HUDEP-2 (cell line): ENCODE results near the gene PNLIPRP3.
A peak's percentile ranks its signal among the peaks of the same experiment; 100 is the strongest.
"Not testable (repeated sequence)": the region's sequence is repeated elsewhere in the genome, so short reads cannot be mapped to it uniquely, and the experiment has no call there.

ENCODE experiments used
- DNase-seq, 76 experiments: peaks; one replicate each; lab custom pipeline; 2025; ENCODE audit not compliant: unreplicated experiment in 76 of 76; lab: John Stamatoyannopoulos, UW

Gene PNLIPRP3

DNA sequence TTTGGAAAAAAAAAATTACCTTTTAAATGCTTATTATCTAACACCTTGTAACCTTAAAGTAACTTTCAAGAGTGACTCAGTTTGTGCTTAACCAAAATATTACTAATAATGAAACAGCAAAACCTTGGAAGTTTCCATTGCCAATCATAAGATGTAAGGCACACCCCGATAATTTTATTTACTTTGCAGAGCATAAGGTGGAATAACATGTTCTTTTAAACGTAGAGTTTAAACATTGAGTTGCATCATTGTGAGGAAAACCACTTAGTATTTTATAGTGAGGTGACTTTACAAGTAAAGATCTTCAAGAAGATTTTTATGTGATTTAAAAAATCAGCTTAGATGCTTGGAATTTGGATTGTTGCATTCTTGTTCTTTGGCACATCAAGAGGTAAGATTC, at the start of gene PNLIPRP3:
Gene PNLIPRP3, plus strand, starts transcription at position 177 of the 400 bp plus-strand sequence. Its CDS starts 166 bp downstream, at position 343.
- DNase-seq = no peak

DNA sequence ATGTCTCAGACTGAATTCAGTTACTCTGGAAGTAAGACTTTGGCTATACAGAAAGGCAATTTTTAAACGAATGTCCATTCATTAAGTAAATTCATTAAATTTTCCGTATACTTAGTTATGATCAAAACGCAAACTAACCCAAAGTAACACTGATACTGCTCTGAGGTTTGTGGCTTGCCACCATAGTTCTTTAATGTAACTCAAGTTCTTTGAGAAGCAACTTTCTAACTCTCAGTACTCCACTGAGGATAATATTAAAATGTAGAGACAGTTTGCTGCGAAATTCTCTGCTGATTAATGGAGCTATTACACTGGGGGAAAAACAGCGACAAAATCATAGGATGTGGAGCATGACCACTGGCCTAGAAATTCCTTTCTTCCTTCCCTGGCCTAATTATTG, 45.4 kb upstream of the PNLIPRP3 start:
- no peak for DNase-seq

DNA sequence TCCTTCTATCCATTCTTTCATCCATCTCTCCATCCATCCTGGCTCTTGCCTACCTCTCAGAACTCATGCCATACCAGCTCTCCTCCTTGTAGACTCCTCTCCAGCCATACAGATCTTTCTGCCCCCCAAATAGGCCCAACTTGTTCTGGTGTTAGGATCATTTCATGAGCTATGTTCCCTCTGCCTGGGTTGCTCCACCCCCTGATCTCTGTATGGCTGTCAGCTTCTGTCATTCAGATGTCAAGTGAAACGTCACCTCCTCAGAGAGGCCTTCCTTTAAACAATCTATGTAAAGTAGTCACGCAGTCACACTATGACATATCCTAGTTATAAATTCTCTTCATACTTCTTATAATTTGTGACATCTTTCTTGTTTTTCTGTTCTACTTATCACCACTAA, 42.3 kb upstream of the PNLIPRP3 start:
- DNase-seq = no peak

DNA sequence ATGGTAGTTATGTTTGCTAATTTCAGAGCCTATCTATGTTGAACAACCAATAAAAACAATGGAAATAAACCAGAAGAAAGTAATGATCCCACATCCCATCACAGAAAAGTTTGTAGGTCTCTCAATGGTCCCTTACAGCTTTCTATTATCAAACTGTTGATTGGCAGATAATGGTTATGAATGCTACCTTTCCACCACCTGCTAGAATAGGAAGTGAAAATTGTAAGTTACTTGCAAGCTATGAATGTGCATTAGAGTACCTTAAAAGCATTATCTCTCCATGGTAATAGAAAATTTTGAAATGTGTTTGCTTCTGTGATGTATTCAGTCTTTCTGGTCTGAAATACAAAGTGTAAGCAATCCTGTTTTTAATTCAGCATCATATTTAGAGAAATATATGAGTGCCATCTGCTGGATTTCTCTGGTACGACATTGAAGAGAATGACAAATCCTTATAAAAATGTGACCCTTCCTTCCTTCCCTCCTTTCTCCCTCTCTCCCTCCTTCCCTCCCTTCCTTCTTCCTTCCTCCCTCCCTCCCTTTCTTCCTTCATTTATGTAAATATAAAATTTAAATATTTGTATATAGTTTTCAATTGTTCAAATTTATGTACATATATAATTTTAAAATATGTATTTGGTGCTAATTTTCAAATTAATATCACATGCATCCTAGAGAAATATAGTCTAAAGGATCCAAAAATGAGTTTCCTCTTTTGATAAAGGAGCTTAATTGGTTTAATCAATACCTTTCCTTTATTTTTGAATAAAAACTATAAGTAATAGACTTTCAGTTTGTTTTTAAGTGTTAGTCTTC, 41.4 kb upstream of the PNLIPRP3 start:
- peak in 6 of 76 experiments; percentile 0 to 7 (median 2) for DNase-seq

DNA sequence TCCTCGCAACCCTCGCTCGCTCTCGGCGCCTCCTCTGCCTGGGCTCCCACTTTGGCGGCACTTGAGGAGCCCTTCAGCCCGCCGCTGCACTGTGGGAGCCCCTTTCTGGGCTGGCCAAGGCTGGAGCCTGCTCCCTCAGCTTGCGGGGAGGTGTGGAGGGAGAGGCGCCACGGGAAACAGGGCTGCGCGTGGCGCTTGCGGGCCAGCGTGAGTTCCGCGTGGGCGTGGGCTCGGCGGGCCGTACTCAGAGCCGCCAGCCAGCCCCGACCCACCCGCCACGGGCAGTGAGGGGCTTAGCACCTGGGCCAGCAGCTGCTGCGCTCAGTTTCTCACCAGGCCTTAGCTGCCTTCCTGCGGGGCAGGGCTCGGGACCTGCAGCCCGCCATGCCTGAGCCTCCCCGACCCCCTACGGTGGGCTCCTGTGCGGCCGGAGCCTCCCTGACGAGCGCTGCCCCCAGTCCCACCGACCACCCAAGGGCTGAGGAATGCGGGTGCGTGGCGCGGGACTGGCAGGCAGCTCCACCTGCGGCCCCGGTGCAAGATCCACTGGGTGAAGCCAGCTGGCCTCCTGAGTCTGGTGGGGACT, 34.3 kb upstream of the PNLIPRP3 start:
- not testable (repeated sequence) for DNase-seq

DNA sequence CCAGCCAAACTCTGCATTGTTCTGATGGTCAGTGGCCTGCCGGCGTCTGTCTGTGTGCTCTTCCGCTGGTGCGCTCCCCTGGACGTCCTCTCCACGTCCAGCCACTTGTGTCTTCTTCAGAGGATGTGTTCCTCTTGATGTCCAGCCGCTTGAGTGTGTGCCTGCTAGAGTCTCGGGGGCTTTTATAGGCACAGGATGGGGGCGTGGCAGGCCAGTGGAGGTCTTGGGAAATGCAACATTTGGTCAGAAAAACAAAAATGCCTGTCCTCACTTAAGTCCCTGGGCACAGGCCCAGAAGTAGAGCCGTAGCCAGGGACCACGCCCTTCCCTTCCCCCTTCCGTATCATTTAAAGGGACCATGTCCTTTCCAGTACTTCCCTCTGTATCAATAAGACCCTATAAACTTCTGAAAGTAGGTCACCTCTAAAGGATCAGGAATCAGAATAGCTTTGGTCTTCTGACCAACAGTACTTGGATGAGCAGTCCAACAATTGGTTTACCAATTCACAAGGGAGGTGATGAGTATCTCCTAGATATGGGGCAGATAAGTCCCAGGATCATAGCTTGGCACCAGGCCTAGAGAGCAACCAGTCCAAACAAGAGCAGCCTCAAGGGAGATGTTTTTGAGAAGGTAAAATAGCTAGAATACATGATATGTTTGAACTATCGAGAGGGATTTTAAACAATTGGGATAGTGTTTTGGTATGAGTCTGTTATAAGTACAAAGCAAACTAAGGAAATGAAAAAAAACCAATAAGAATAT, 32.2 kb upstream of the PNLIPRP3 start:
- peak in 1 of 76 experiments; percentile 1 for DNase-seq

DNA sequence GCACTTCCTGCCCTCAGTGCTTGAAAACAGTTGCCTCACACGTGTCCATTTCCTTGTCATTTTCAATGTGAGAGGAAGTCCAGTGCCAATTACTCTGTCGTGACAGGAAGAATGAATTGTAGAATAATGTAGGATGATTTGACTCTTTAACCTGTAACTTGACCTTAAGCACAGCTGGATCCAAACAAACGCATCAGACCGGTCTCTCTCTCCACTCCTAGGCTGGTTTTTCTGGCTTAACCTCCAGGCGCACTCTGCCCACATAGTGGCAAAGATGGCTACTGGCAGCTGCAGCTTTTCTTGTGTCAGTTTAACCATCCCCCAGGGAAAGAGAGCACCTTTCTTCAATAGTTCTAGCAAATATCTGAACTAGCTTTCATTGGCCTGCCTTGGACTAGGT, 29.4 kb upstream of the PNLIPRP3 start:
- DNase-seq = no peak

DNA sequence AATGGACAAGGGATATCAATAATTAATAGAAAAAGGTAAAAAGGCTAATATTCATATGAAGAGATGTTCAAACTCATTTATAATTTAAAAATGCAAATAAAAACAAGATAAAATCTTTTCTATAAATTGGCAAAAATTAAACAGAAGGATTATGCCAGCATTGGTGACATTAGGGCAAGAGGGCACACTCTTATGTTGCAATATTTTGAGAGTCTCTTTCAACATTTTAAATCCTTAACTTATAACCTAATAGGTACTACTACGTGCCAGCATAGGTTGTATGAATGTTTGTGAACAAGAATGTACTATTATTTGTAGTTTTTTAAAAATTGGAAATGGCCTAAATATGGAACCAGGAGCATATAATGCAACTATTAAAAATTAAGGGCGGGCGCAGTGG, 24.8 kb upstream of the PNLIPRP3 start:
- no peak for DNase-seq

DNA sequence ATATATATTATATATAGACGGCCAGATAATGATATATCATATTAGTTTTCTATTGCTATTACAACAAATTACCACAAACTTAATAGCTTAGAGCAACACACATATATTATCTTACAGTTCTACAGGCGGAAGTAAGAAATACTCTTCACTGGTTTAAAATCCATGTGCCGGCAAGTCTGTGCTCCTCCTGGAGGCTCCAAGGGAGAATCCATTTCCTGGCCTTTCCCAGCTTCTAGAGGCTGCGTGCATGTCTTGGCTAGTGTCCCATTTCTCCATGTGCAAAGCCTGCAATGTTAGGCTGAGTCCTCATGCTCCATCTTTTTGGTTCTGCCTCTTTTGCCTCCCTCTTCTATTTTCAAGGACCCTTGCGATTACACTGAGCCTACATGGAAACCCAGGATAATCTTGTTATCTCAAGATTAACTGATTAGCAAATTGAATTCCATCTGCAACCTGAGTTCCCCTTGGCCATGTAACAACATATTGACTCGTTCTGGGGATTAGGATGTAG, 23.9 kb upstream of the PNLIPRP3 start:
- no peak for DNase-seq

DNA sequence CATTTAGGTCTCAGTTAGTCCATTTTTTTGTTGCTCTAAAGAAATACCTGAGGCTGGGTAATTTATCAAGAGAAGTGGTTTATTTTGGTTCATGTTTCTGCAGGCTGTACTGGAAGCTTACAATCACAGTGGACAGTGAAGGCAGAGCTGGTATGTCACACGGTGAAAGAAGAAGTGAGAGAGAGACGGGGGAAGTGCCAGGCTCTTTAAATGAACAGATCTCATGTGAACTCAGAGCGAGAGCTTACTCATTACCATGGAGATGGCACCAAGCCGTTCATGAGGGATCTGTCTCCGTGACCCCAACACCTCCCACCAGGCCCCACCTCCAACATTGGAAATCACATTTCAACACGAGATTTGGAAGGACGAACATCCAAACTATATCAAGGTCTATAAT, 18.9 kb upstream of the PNLIPRP3 start:
- no peak for DNase-seq

DNA sequence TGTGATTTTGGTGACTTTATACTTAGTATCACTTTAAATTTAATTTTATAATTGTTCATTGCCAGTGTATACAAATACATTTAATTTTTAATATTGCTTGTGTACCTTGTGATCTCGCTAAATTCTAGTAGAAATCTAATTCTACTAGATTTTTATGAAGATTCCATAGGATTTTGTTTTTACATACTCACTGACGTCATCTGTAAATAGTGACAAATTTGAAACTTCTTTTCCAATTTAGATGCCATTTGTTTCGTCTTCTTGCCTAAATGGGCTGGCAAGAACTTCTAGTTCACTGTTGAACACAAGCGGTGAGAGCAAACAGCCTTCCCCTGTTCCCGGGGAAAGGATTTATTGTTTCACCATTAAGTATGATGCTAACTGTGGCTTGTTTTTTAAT, 17.3 kb upstream of the PNLIPRP3 start:
- no peak for DNase-seq

DNA sequence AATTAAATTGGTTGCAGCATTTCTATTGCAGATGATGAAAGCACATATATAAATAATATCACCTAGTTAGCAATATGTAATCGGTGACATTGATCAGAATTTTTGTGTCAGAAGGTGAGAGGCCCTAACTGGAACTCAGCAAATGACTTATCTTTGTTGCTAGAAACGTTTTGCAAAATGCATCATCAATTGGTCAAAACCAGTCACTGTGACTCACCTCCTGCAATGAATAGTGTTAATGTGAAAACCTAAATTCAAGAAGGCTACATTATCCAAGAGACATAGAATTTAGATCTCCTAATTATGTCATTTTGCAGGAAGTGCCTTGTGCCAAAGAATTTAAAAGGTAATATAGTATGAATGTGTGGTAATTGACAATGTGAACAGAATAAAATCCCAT, 9.8 kb upstream of the PNLIPRP3 start:
- DNase-seq = no peak

DNA sequence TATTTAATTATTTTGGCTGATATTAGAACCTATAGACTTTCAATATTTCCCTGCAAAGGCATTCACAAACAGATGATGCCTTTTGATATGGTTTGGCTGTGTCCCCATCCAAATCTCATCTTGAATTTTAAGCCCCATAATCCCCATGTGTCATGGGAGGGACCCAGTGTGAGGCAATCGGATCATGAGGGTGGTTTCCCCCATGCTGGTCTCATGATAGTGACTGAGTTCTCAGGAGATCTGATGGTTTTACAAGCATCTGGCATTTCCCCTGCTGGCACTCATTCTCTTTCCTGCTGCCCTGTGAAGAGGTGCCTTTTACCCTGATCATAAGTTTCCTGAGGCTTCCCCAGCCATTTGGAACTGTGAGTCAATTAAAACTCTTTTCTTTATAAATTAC, 9.3 kb upstream of the PNLIPRP3 start:
- DNase-seq = no peak

DNA sequence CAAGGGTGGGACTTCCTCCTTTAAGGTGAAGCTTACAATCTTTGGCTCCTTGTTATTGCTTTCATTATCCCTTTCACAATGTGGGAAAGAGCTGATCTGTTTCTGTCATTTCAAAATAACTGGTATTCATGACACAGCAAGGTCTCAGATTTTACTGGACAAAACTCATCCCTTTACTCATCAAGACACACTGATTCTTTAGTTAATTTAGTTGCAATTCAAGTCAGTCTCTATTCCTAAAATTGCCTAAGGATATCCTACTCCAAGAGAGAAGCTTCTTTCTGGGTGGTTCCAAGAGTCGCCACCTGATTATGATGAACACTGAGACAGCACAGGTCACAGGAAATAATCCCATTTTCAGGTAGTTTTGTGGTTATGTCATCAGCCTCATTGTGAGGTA, 5.8 kb upstream of the PNLIPRP3 start:
- no peak for DNase-seq

DNA sequence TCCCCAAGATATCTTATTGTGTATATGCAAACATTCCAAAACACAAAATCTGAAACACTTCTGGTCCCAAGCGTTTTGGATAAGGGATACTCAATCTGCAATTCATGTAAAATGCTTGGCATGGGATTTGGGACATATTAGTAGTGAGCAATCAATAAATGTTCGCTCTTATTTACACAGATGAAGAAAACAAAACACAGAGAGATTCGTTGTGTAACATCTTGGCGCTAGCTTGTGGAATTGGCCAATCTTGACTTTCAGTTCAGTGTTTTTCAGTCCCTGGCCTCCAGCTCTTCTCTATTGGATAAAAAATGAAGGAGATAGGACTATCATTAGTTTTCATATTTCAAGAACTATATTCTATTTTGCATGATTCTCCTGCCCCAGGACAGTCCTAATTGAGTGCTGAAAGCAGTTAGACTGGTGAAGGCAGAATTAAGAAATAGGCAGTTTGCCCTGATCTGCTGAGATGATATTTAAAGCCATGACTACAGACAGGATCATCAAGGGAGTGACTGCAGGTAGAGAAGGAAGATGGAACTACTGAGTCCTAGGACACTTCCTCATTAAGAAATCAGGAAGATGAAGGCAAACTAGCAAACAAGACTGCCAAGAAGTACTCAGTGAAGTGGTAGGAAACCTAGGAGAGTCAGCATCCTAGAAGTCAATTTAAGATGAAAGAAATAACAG, 1.8 kb downstream of the PNLIPRP3 start:
- DNase-seq = no peak

DNA sequence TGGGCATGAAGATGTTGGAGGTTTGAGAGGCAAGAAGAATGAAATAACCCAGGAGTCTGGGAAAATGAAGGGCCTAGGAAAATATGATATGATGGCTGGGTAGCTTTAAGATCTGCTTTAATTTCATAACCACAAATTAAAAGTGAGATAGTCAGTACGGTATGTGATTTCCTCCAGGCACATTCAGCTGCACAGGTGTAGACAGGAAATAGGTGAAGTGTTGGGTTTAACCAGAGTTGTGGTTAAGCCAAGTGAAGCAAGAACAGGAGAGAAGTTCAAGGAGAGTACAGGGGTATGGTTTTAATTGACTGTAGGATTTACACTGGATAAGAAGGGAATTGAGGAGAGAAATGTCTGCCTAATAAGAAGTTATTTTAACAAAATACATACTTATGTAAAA, 2.6 kb downstream of the PNLIPRP3 start:
- DNase-seq = no peak

DNA sequence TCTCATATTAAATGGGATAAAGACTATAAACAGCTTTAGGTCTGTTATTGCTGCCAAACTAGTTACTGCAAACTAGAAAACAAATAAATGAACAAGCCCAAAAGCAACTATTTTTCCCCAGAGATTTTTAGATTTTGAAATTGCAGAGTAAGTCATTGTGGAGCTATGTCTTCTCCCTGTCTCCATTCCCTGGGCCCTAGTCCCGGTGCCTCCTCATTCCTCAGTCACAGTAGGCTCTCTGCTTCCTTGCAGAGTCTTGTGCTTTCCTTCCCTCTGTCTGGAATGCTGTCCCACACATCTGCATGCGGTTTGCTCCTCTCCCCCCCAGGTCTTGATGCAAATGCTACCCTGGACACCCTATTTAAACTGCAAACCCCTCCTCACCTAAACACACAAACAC, 4.0 kb downstream of the PNLIPRP3 start:
- no peak for DNase-seq

DNA sequence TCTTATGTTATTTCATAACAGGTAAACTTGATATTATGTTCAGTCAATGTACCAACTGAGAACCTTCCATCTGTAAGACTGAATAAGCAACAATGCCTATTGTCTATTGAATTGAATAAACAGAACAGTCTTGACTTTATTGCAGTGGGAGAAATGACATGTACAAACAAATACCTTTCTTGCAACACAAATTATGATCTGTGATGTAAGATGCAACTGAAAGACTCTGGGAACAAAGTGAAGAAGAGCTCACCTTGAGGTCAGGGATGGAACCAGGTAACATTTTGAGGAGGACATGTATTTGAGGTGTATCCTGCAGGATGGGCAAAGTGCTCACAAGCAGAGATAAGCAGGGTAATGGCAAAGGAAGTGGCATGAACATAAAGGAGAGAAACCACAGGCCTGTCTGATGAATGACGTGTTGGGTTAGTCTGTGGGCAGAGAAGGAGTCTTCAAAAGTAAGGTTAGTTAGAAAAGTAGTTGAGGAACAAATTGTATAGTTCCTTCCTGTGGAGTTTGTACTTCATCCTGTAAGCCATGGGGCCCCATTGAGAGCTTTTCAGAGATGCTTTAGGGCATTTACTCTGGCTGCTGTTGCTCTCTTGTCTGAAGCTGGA, 9.5 kb downstream of the PNLIPRP3 start:
- no peak for DNase-seq

DNA sequence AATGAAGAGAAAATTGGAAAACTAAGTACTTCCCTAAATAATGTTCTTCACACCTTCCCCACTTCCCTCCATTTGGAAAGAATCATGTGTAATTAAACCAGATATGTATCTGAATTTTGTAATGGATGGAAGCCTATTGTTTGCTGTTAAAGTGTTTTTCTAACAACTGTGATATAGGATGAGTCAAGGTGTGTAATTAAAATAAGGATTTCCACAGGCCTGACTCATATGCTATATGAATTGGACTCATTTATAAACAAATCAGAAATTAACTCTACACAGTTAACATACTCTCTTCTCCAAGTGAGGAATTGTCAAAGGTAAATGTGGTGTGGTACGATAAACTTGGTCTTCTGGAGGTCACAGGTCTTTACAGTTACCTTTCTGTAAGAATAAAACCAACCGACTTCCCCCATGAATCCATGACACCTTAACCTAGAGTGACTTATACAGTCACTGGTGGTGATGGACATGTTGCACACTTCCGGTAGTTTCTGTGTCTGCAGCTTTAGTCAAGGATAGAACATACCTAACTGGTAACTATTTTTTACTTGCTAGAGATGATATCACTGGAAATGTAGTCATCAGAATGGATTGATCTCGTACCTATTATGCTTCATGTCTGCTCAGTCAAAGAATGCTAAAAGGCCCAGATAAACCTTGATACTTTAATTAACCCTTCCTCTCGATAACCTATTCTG, 12.8 kb downstream of the PNLIPRP3 start:
- no peak for DNase-seq
